GM18520 (cell line): ENCODE data around the gene PHAF1.
A peak's percentile ranks its signal among the peaks of the same experiment; 100 is the strongest.

Experiments
- ATAC-seq: cut with Tn5 transposase; IDR thresholded peaks from one replicate; pipeline ENCODE4 v1.9.1; 2021; ENCODE audit not compliant: unreplicated experiment

Gene PHAF1

DNA sequence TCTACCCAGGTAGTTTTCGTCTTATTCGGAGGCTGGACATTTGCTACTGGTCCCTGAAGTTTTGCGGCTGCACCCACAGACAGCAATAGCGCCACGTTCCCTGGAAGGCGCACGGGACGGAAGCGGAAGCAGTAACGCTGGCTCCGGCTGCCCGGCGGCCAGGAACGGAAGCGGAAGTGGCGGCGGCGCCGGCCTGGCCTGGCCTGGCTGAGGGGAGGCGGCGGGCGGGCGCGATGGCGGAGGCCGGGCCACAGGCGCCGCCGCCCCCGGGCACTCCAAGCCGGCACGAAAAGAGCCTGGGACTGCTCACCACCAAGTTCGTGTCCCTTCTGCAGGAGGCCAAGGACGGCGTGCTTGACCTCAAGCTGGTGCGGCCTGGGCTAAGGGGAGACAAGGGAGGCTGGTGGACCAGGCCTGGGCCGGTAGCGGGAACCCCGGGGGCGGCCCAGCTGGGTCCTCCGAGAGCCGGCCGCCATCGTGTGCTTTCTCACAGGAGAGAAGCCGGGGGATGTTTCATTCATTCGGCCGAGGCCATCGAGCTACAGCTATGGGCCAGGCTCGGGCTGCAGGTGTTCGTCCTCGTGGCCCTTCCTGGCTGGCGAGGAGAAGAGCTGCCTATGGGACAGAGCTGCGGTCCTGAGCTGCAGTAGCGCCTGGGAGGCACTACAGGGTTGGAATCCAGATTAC, 82.4 kb downstream of the PHAF1 start, which contains the start of gene E2F4:
Gene E2F4 (plus strand): TSS at position 161 of the 687 bp plus-strand sequence. CDS start 73 bp downstream, at position 234.
- peak; percentile 88 for ATAC-seq

DNA sequence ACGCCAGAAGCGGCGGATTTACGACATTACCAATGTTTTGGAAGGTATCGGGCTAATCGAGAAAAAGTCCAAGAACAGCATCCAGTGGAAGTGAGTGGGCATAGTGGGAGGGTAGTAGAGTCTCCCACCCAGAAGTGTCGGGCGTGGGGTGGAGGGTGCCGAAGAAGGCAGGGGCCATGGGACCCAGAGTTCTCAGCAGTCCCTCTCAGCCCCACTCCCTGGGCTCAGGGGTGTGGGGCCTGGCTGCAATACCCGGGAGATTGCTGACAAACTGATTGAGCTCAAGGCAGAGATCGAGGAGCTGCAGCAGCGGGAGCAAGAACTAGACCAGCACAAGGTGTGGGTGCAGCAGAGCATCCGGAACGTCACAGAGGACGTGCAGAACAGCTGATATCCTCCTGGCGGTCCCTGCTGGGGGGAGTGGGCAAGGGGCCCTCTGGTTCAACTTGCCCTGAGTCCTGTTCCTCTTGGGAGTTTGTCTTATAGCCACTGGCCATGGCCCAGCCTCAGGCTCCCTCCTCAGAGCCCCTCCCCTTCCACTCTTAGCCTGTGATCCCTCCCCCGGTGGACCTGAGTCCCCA, 83.1 kb downstream of the PHAF1 start:
- no peak for ATAC-seq

DNA sequence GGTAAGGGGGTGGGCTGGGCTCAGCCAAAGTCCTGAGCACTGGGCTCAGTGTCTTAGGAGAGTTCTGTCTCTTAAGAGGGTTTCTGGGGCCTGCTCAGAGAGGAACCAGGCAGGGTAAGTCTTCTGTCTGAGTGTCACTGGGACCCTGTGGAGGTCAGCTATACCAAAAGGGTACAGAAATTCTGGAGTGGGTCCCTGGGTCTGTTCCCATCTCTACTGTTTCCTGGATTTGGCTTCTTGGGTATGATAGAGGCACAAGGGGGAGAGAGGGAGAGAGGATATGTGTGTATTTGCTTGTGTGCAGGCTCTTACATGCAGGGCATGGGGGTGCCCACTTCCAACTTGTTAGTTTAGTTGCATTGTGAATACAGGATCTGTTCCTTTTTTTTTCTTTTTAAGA, 83.8 kb downstream of the PHAF1 start:
- no peak for ATAC-seq

DNA sequence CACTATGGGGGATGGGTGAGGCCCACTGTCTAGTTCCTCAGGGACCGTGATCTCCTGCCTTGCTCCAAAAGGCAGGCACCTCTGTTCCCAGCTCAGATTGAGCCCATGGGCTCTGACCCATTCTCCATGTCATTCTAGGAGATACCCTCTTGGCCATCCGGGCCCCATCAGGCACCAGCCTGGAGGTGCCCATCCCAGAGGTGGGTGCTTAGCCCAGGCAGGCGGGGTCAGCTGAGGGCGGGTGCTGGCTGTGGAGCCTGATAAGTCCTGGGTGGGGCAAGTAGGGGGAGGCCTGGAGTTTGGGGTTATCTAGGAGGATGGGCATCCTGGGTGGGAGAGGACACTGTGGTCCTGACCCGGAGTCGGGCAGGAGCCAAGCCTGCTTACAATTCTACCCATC, 84.5 kb downstream of the PHAF1 start:
- ATAC-seq = no peak

DNA sequence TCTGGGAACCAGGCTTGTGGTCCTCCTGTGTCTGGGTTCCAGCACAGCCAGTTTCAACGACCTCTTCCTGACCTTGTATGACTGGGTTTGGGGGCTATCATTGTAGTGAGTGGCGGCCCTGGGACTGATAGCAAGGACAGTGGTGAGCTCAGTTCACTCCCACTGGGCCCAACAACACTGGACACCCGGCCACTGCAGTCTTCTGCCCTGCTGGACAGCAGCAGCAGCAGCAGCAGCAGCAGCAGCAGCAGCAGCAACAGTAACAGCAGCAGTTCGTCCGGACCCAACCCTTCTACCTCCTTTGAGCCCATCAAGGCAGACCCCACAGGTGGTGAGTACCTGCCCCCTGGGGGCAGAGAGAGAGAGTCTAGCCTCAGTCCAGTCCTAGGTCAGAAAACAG, 85.9 kb downstream of the PHAF1 start:
- ATAC-seq = no peak

DNA sequence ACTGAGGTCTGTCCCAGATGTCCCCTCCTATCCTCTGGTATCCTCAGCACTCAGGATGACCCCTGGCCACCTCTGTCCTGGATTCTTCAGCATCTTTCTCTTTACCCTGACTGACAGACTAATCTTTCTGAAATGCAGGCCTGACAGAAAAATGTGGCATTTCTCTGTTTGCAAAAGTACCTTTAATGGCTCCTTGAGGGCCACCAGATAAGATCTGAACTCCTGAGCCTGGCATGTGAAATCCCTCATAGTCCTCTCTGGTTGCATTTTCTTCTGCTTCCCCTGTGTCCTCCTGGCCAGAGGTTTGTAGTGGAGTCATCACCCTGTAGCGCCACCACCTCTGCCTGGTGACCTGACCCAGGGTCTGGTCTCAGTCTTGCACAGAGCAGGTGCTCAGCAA, 87.1 kb downstream of the PHAF1 start:
- ATAC-seq = no peak

DNA sequence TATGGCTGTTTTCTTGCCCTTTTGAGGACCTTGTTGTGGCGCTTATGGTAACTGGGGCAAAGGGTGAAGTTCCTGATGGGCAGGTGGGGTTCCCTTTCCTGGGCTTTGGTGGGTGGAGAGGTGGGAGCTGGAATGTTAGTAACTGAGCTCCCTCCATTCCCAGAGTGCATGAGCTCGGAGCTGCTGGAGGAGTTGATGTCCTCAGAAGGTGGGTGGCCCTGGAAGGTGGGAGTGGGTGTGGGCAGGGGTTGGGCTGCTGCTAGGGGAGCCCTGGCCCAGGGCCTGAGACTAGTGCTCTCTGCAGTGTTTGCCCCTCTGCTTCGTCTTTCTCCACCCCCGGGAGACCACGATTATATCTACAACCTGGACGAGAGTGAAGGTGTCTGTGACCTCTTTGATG, 88.0 kb downstream of the PHAF1 start:
- ATAC-seq = no peak
